RCC 7860 (cell line): ENCODE data around the gene EIF1B.

Experiments
- DNase-seq: peaks from one replicate; pipeline ENCODE4 v3.0.0-alpha.2; 2015; ENCODE audit warnings: low spot score
- FAIRE-seq: peaks from 2 replicates; lab custom pipeline; 2012; peaks lifted over from hg19 to GRCh38; lab: Jason Lieb, UNC

The EIF1B gene

GRCh38 chr3:40340541-40341170, 31.1 kb downstream of the EIF1B start:
- FAIRE-seq: no peak
- no peak for DNase-seq

DNA sequence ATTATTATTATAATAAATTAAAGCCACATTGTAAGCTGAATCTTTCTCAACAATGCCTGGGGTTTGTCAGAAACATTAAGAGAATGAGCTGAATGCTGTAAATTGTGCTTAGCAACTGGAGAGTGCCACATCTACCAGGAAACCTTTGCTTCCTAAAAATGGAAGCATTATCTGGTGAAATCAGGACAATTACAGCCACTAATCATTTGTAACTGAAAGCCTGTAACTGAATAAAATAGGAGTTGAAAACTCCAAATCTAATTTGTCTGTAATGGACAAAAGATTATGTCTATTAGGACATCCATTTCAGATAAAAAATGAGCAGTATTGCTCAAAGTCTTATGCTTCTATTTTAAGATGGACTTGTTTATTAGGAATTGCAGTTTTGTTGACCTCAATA, 32.2 kb downstream of the EIF1B start:
- DNase-seq: no peak
- FAIRE-seq: no peak

GRCh38 chr3:40350529-40350928, 41.0 kb downstream of the EIF1B start:
- no peak for FAIRE-seq

GRCh38 chr3:40355410-40355809, 45.9 kb downstream of the EIF1B start:
- FAIRE-seq (no peak), DNase-seq (no peak)

More at GRCh38 chr3:40350529-40350928, 41.0 kb downstream of the EIF1B start:
- DNase-seq: no peak

DNA sequence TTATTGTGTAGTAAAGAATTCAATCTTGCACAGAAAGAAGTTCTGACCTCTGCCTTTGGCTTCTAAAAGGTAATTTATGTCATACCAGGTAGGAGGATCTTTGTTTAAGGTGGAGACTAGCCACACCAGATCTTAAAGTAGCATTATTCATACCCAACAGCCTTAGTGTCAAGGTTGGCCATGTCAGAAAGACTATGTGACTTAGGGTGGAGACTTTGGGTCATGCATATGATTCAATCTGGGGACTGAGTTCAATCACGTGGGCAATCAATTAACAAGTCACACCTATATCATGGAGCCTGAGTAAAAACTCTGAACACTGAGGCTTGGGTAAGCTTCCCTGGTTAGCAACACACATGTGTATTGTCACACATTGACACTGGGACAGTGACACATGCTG, 48.9 kb downstream of the EIF1B start:
- FAIRE-seq (no peak), DNase-seq (no peak)
